GM12873 (cell line): ENCODE results near the gene FAM76A.

Experiments
- CTCF ChIP-seq: IDR thresholded peaks from 2 replicates; pipeline ENCODE4 v1.5.1; 2012; ENCODE audit warnings: low read depth, mild to moderate bottlenecking, moderate library complexity, low read length, control low read depth; ENCODE audit not compliant: insufficient read depth; ENCODE audit errors: missing control alignments

Gene FAM76A

GRCh38 chr1:27725374-27726172 is at the start of gene FAM76A:
Gene FAM76A, plus strand, starts transcription at chr1:27725961. Its CDS starts 120 bp downstream, at chr1:27726081.
- TF ChIP-seq CTCF: peak; percentile 51

GRCh38 chr1:27676410-27676809 is 49.4 kb upstream of the FAM76A start:
- TF ChIP-seq CTCF: no peak

GRCh38 chr1:27678747-27679146 is 47.0 kb upstream of the FAM76A start:
- TF ChIP-seq CTCF: no peak

- no peak for TF ChIP-seq CTCF
Observed at GRCh38 chr1:27682351-27682944, 43.3 kb upstream of the FAM76A start.

- no peak for TF ChIP-seq CTCF
Observed at GRCh38 chr1:27684176-27684575, 41.6 kb upstream of the FAM76A start.

- TF ChIP-seq CTCF: no peak
Observed at GRCh38 chr1:27686223-27686990, 39.4 kb upstream of the FAM76A start.

GRCh38 chr1:27687906-27688305 is 37.9 kb upstream of the FAM76A start:
- no peak for TF ChIP-seq CTCF
